ENCODE results near the gene ADCY4. TPM values are rescaled to one million over a fixed set of nuclear protein-coding genes. Genes with fewer than 3 reads are reported as not detected.
"Not testable (repeated sequence)": the region's sequence is repeated elsewhere in the genome, so short reads cannot be mapped to it uniquely, and the experiment has no call there.

ADCY4 gene
- total and polyA plus RNA-seq, 9 donors, result 7.8 to 33.3 (median 11.9) TPM

- Histone ChIP-seq H3K9me3 (no peaks in the 10 kb centered on the region), H3K4me1 (ENCODE audit: insufficient read depth) (no peaks in the 10 kb centered on the region), H3K4me3 (no peak overlapping the region), H3K36me3 (no peaks in the 10 kb centered on the region), H3K27me3 (no peaks in the 10 kb centered on the region), H3K27ac (no peak overlapping the region)
- TF ChIP-seq POLR2A (IDR thresholded peaks at IDR 0.05), result no peak
- no peak for TF ChIP-seq EP300 (IDR thresholded peaks at IDR 0.05)
- TF ChIP-seq CTCF (IDR thresholded peaks at IDR 0.05), result no peak
- DNase-seq, result no peak
- 50 to 58% (median 57%) methylated on average over 2 of the region's 2 CpGs for WGBS, 3 donors
- intact Hi-C loops (cut with DNase I), result loop anchor here in 2 of 4 donors (5.0 to 10.0 kb wide), 2 partner anchors 34 to 217 kb away; partner anchors contain the start of genes EMC9 (in 1 of the 2), PSME2 (in 1 of the 2) and RNF31 (in 1 of the 2)
Measured at GRCh38 chr14:24361326-24361725, 26.5 kb upstream of the ADCY4 start.

GRCh38 chr14:24360281-24360680, 25.4 kb upstream of the ADCY4 start:
- H3K9me3 ChIP-seq, result no peaks in the 10 kb centered on the region

GRCh38 chr14:24356208-24356607, 21.3 kb upstream of the ADCY4 start:
- no peak overlapping the region for H3K27ac ChIP-seq
- WGBS, 3 donors, result 76 to 89% (median 88%) methylated on average over 4 of the region's 4 CpGs
- H3K4me1 ChIP-seq (ENCODE audit: insufficient read depth), result no peaks in the 10 kb centered on the region
- H3K36me3 ChIP-seq, result no peaks in the 10 kb centered on the region
- no peaks in the 10 kb centered on the region for H3K9me3 ChIP-seq
- TF ChIP-seq CTCF (IDR thresholded peaks at IDR 0.05) (no peak), POLR2A (IDR thresholded peaks at IDR 0.05) (no peak), EP300 (IDR thresholded peaks at IDR 0.05) (no peak)
- no peak for DNase-seq
- H3K4me3 ChIP-seq, result no peak overlapping the region
- H3K27me3 ChIP-seq, result no peaks in the 10 kb centered on the region
- intact Hi-C loops (cut with DNase I), result no loop called here

More at GRCh38 chr14:24360281-24360680, 25.4 kb upstream of the ADCY4 start:
- intact Hi-C loops (cut with DNase I), result loop anchor here in 2 of 4 donors (5.0 to 10.0 kb wide), 2 partner anchors 33 to 215 kb away; partner anchors contain the start of genes EMC9 (in 1 of the 2), PSME2 (in 1 of the 2) and RNF31 (in 1 of the 2)
- Histone ChIP-seq H3K27ac (no peak overlapping the region), H3K4me3 (no peak overlapping the region), H3K27me3 (no peaks in the 10 kb centered on the region), H3K4me1 (ENCODE audit: insufficient read depth) (no peaks in the 10 kb centered on the region), H3K36me3 (no peaks in the 10 kb centered on the region)
- TF ChIP-seq EP300 (IDR thresholded peaks at IDR 0.05) (no peak), CTCF (IDR thresholded peaks at IDR 0.05) (no peak), POLR2A (IDR thresholded peaks at IDR 0.05) (no peak)
- no peak for DNase-seq
- WGBS, 3 donors, result 92 to 97% (median 96%) methylated on average over 3 of the region's 3 CpGs

- no peak for TF ChIP-seq POLR2A (IDR thresholded peaks at IDR 0.05)
- no peak for TF ChIP-seq CTCF (IDR thresholded peaks at IDR 0.05)
- no peak for TF ChIP-seq EP300 (IDR thresholded peaks at IDR 0.05)
- no peak overlapping the region for H3K4me3 ChIP-seq
- no peak for DNase-seq
- H3K36me3 ChIP-seq, result no peaks in the 10 kb centered on the region
- intact Hi-C loops (cut with DNase I), result no loop called here
- no peak overlapping the region for H3K27ac ChIP-seq
- H3K9me3 ChIP-seq, result no peaks in the 10 kb centered on the region
- H3K4me1 ChIP-seq (ENCODE audit: insufficient read depth), result no peaks in the 10 kb centered on the region
- WGBS, 3 donors, result 83 to 87% (median 87%) methylated on average over 7 of the region's 7 CpGs
- no peaks in the 10 kb centered on the region for H3K27me3 ChIP-seq
Measured at GRCh38 chr14:24355009-24355408, 20.1 kb upstream of the ADCY4 start.

- intact Hi-C loops (cut with DNase I); H3K9me3 ChIP-seq; H3K4me3 ChIP-seq; H3K4me1 ChIP-seq (ENCODE audit: insufficient read depth); DNase-seq; H3K27me3 ChIP-seq; H3K27ac ChIP-seq; H3K36me3 ChIP-seq: not testable (repeated sequence)
- 67 to 71% (median 70%) methylated on average over 3 of the region's 3 CpGs for WGBS, 3 donors
Measured at GRCh38 chr14:24354482-24354825, 19.6 kb upstream of the ADCY4 start.

Measured in ovary (tissue), 9 donors.